Panc1 (cell line): Measurements from ENCODE around the gene FBXO9.

Experiments used
- POLR2AphosphoS5 ChIP-seq: IDR thresholded peaks from 2 replicates; pipeline ENCODE4 v1.6.1; 2012; ENCODE audit warnings: mild to moderate bottlenecking, low read depth, low read length, moderate library complexity
- SIN3A ChIP-seq: IDR thresholded peaks from 2 replicates; pipeline ENCODE4 v1.6.1; 2012; ENCODE audit warnings: low read depth, mild to moderate bottlenecking, low read length, moderate library complexity, borderline replicate concordance; ENCODE audit not compliant: insufficient read depth
- TF ChIP-seq, protein P1 (sequence below): fragments of 450-650 bp; IDR thresholded peaks from 2 replicates; pipeline ENCODE4 v1.5.1; 2017; ENCODE audit warnings: mild to moderate bottlenecking
- TF ChIP-seq, protein P2 (sequence below), 2 experiments: IDR thresholded peaks; 2 replicates each; pipeline ENCODE4 v1.6.1; 2011 to 2012; ENCODE audit warnings: low read depth in 2 of 2, control low read depth in 1 of 2, low read length in 1 of 2, mild to moderate bottlenecking in 1 of 2, moderate library complexity in 1 of 2; ENCODE audit not compliant: insufficient read depth in 1 of 2

DNA sequence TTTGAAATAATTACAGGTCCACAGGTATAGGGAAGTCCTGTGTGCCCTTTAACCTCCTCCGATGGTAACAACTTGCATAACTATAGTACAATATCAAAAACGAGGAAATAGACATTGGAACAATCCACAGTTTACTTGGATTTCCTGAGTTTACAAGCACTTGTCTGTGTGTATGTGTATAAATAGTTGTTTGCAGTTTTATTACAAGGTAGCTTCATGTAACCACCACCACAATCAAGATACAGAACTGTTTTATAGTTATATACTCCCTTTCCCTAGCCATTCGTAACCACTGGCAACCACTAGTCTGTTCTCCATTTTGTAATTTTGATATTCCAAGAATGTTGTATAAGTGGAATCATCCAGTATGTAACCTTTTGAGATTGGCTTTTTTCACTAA lies 9.1 kb downstream of the FBXO9 start:
- TF ChIP-seq, protein P1, sequence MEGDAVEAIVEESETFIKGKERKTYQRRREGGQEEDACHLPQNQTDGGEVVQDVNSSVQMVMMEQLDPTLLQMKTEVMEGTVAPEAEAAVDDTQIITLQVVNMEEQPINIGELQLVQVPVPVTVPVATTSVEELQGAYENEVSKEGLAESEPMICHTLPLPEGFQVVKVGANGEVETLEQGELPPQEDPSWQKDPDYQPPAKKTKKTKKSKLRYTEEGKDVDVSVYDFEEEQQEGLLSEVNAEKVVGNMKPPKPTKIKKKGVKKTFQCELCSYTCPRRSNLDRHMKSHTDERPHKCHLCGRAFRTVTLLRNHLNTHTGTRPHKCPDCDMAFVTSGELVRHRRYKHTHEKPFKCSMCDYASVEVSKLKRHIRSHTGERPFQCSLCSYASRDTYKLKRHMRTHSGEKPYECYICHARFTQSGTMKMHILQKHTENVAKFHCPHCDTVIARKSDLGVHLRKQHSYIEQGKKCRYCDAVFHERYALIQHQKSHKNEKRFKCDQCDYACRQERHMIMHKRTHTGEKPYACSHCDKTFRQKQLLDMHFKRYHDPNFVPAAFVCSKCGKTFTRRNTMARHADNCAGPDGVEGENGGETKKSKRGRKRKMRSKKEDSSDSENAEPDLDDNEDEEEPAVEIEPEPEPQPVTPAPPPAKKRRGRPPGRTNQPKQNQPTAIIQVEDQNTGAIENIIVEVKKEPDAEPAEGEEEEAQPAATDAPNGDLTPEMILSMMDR, result no peak
- TF ChIP-seq POLR2AphosphoS5, result no peak
- TF ChIP-seq, protein P2, sequence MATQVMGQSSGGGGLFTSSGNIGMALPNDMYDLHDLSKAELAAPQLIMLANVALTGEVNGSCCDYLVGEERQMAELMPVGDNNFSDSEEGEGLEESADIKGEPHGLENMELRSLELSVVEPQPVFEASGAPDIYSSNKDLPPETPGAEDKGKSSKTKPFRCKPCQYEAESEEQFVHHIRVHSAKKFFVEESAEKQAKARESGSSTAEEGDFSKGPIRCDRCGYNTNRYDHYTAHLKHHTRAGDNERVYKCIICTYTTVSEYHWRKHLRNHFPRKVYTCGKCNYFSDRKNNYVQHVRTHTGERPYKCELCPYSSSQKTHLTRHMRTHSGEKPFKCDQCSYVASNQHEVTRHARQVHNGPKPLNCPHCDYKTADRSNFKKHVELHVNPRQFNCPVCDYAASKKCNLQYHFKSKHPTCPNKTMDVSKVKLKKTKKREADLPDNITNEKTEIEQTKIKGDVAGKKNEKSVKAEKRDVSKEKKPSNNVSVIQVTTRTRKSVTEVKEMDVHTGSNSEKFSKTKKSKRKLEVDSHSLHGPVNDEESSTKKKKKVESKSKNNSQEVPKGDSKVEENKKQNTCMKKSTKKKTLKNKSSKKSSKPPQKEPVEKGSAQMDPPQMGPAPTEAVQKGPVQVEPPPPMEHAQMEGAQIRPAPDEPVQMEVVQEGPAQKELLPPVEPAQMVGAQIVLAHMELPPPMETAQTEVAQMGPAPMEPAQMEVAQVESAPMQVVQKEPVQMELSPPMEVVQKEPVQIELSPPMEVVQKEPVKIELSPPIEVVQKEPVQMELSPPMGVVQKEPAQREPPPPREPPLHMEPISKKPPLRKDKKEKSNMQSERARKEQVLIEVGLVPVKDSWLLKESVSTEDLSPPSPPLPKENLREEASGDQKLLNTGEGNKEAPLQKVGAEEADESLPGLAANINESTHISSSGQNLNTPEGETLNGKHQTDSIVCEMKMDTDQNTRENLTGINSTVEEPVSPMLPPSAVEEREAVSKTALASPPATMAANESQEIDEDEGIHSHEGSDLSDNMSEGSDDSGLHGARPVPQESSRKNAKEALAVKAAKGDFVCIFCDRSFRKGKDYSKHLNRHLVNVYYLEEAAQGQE (IDR thresholded peaks at IDR 0.05; ENCODE audit: insufficient read depth in 1 of 2, low read depth in 2 of 2, low read length in 1 of 2), result no peak
- TF ChIP-seq SIN3A, result no peak
